HepG2 (cell line): Measurements from ENCODE around the gene CXCR5. TPM values are rescaled to one million over a fixed set of nuclear protein-coding genes. Genes with fewer than 3 reads are reported as not detected.

Experiments used
- AKAP8 ChIP-seq: sonication (generic); formaldehyde crosslinking; IDR thresholded peaks from 2 replicates; pipeline ENCODE4 v1.5.1; 2020; ENCODE audit warnings: mild to moderate bottlenecking, missing genetic modification reagents
- CBX2 ChIP-seq, 2 experiments: fragments of 200-600 bp in 1 of 2; sonication (generic); formaldehyde crosslinking in 1 of 2; IDR thresholded peaks; 2 replicates each; pipeline versions ENCODE4 v1.7.0 to v1.8.1; 2018 to 2022; ENCODE audit warnings: low read depth in 2 of 2, low read length in 1 of 2, mild to moderate bottlenecking in 1 of 2, missing genetic modification reagents in 1 of 2
- DDIT3 ChIP-seq: sonication (generic); formaldehyde crosslinking; IDR thresholded peaks from 2 replicates; pipeline ENCODE4 v1.4.0; 2020; ENCODE audit warnings: mild to moderate bottlenecking, missing genetic modification reagents
- HNRNPK ChIP-seq: fragments of 200-400 bp; formaldehyde crosslinking; IDR thresholded peaks from 2 replicates; pipeline ENCODE4 v1.6.1; 2018; ENCODE audit warnings: low read length, low read depth, moderate library complexity, mild to moderate bottlenecking; ENCODE audit not compliant: poor library complexity, severe bottlenecking
- JDP2 ChIP-seq: sonication (generic); formaldehyde crosslinking; IDR thresholded peaks from 2 replicates; pipeline ENCODE4 v1.8.1; 2022; ENCODE audit warnings: missing genetic modification reagents, borderline replicate concordance
- MED13 ChIP-seq: sonication (generic); formaldehyde crosslinking; IDR thresholded peaks from 2 replicates; pipeline ENCODE4 v1.5.0; 2020; ENCODE audit warnings: missing genetic modification reagents
- MIXL1 ChIP-seq: IDR thresholded peaks from 2 replicates; pipeline ENCODE4 v1.6.1; 2016
- PAF1 ChIP-seq: IDR thresholded peaks from 2 replicates; pipeline ENCODE4 v1.6.1; 2016; ENCODE audit warnings: missing genetic modification reagents, missing compliant biosample characterization
- SRSF1 ChIP-seq: fragments of 200-400 bp; formaldehyde crosslinking; optimal IDR thresholded peaks from 2 replicates; pipeline ENCODE3; 2017; ENCODE audit warnings: mild to moderate bottlenecking, low read depth, low read length, moderate library complexity
- XRCC5 ChIP-seq: fragments of 200-400 bp; formaldehyde crosslinking; optimal IDR thresholded peaks from 2 replicates; pipeline ENCODE3; 2017; ENCODE audit warnings: mild to moderate bottlenecking, low read length
- ZHX2 ChIP-seq, 2 experiments: sonication (generic) in 1 of 2; formaldehyde crosslinking in 1 of 2; IDR thresholded peaks; 2 replicates each; pipeline versions ENCODE4 v1.6.1 to v1.9.0; 2014 to 2022; ENCODE audit warnings: antibody characterized with exemption in 1 of 2, borderline replicate concordance in 1 of 2, inconsistent platforms in 1 of 2, low read depth in 1 of 2, missing genetic modification reagents in 1 of 2
- ZKSCAN1 ChIP-seq: fragments of 150-350 bp; IDR thresholded peaks from 2 replicates; pipeline ENCODE4 v1.6.1; 2014; ENCODE audit warnings: low read length
- ZMYM2 ChIP-seq: sonication (generic); formaldehyde crosslinking; IDR thresholded peaks from 2 replicates; pipeline ENCODE4 v1.8.0; 2022; ENCODE audit warnings: mild to moderate bottlenecking, missing genetic modification reagents
- ZNF335 ChIP-seq: sonication (generic); formaldehyde crosslinking; IDR thresholded peaks from 2 replicates; pipeline ENCODE4 v1.4.0; 2020; ENCODE audit warnings: missing genetic modification reagents
- ZNF367 ChIP-seq: sonication (generic); formaldehyde crosslinking; IDR thresholded peaks from 2 replicates; pipeline ENCODE4 v1.4.0; 2020; ENCODE audit warnings: missing genetic modification reagents, borderline replicate concordance
- ZNF446 ChIP-seq: sonication (generic); formaldehyde crosslinking; IDR thresholded peaks from 2 replicates; pipeline ENCODE4 v1.5.0; 2020; ENCODE audit warnings: mild to moderate bottlenecking, missing genetic modification reagents
- ZNF468 ChIP-seq: sonication (generic); formaldehyde crosslinking; IDR thresholded peaks from 2 replicates; pipeline ENCODE4 v1.8.0; 2022; ENCODE audit warnings: mild to moderate bottlenecking, moderate library complexity, missing genetic modification reagents
- ZNF484 ChIP-seq: sonication (generic); formaldehyde crosslinking; IDR thresholded peaks from 2 replicates; pipeline ENCODE4 v1.5.1; 2020; ENCODE audit warnings: mild to moderate bottlenecking, low read depth, missing genetic modification reagents, borderline replicate concordance
- ZNF605 ChIP-seq: sonication (generic); formaldehyde crosslinking; IDR thresholded peaks from 2 replicates; pipeline ENCODE4 v1.8.0; 2022; ENCODE audit warnings: mild to moderate bottlenecking, missing genetic modification reagents
- ZNF615 ChIP-seq: sonication (generic); formaldehyde crosslinking; IDR thresholded peaks from 2 replicates; pipeline ENCODE4 v1.5.0; 2020; ENCODE audit warnings: mild to moderate bottlenecking, missing genetic modification reagents, borderline replicate concordance
- ZNF629 ChIP-seq: sonication (generic); formaldehyde crosslinking; conservative IDR thresholded peaks from 2 replicates; pipeline ENCODE4 v1.5.0; 2020; ENCODE audit warnings: missing genetic modification reagents
- ZNF720 ChIP-seq: sonication (generic); formaldehyde crosslinking; IDR thresholded peaks from 2 replicates; pipeline ENCODE4 v1.4.0; 2020; ENCODE audit warnings: missing genetic modification reagents
- ZNF768 ChIP-seq: sonication (generic); formaldehyde crosslinking; IDR thresholded peaks from 2 replicates; pipeline ENCODE4 v1.4.0; 2020; ENCODE audit warnings: missing genetic modification reagents
- polyA plus RNA-seq, 8 experiments: library from polyadenylated mRNA; depleted of rRNA in 3 of 8; stranded (reverse) in 7 of 8; unstranded in 1 of 8; fragments of >200 nt; fragmentation: Illumina TruSeq in 4 of 8; extraction: Trizol in 4 of 8; gene quantifications; 2 replicates each; pipeline versions ENCODE4 v1.2.1 to v1.2.3, GENCODE V29; 2011 to 2016; ENCODE audit warnings: low read depth in 4 of 8, missing spikeins in 1 of 8, mixed read lengths in 1 of 8; ENCODE audit not compliant: insufficient read depth in 1 of 8
- total RNA-seq, 5 experiments: library from RNA; depleted of rRNA; stranded (reverse); fragments of >200 nt; fragmentation: Illumina TruSeq; extraction: Trizol; gene quantifications; 2 replicates each; pipeline ENCODE4 v1.2.3, GENCODE V29; 2016; ENCODE audit warnings: low read depth in 1 of 5

Gene CXCR5
- total and polyA plus RNA-seq, 2 of the 13 experiments (the other 11 are each of a cell fraction or from before 2014, with no cell fraction given) = not detected

GRCh38 chr11:118921929-118922744 lies 38.4 kb downstream of the CXCR5 start (continued):
- no peak for TF ChIP-seq ZHX2 (IDR thresholded peaks at IDR 0.05; ENCODE audit: low read depth)
- no peak for TF ChIP-seq ZHX2 (CRISPR knock-in tag; IDR thresholded peaks at IDR 0.05; ENCODE audit: borderline replicate concordance)
- TF ChIP-seq AKAP8 = no peak
- no peak for TF ChIP-seq ZNF335
- no peak for TF ChIP-seq ZNF629 (CRISPR knock-in tag)
- no peak for TF ChIP-seq ZKSCAN1
- TF ChIP-seq MED13 (CRISPR knock-in tag) = no peak
- TF ChIP-seq CBX2 (IDR thresholded peaks at IDR 0.05; ENCODE audit: low read depth, low read length) = no peak
- TF ChIP-seq CBX2 (CRISPR knock-in tag; IDR thresholded peaks at IDR 0.05; ENCODE audit: low read depth) = no peak
- TF ChIP-seq SRSF1 = no peak
- no peak for TF ChIP-seq ZMYM2 (CRISPR knock-in tag)
- no peak for TF ChIP-seq ZNF446 (CRISPR knock-in tag)
- TF ChIP-seq ZNF720 = no peak
- TF ChIP-seq XRCC5 = no peak
- TF ChIP-seq ZNF367 (CRISPR knock-in tag) = no peak
- TF ChIP-seq ZNF615 (CRISPR knock-in tag) = no peak
- TF ChIP-seq JDP2 (CRISPR knock-in tag) = no peak
- no peak for TF ChIP-seq MIXL1 (CRISPR knock-in tag)
- TF ChIP-seq PAF1 = no peak
- TF ChIP-seq ZNF605 (CRISPR knock-in tag) = no peak
- no peak for TF ChIP-seq ZNF484 (CRISPR knock-in tag)
- no peak for TF ChIP-seq ZNF468 (CRISPR knock-in tag)
- TF ChIP-seq DDIT3 (CRISPR knock-in tag) = no peak
- no peak for TF ChIP-seq HNRNPK
- TF ChIP-seq ZNF768 (CRISPR knock-in tag) = peak; percentile 36; the same call in 1 of the 2 replicates
